HEK293 (cell line): Measurements from ENCODE around the gene COL8A1.

Experiments
- KLF9 ChIP-seq: fragments of 450-650 bp; formaldehyde crosslinking; IDR thresholded peaks from 2 replicates; pipeline ENCODE4 v1.5.1; 2016; ENCODE audit warnings: missing biosample characterization, missing genetic modification characterization, low read depth
- PRDM4 ChIP-seq: fragments of 450-650 bp; formaldehyde crosslinking; IDR thresholded peaks from 2 replicates; pipeline ENCODE4 v1.5.1; 2017; ENCODE audit warnings: missing biosample characterization, missing genetic modification characterization
- TCF7L2 ChIP-seq: IDR thresholded peaks from 2 replicates; pipeline ENCODE4 v1.6.1; 2011; ENCODE audit warnings: low read depth, mild to moderate bottlenecking, inconsistent platforms, low read length, moderate library complexity, borderline replicate concordance
- ZBTB17 ChIP-seq: fragments of 450-650 bp; formaldehyde crosslinking; IDR thresholded peaks from 2 replicates; pipeline ENCODE4 v1.5.1; 2016; ENCODE audit warnings: missing biosample characterization, missing genetic modification characterization
- ZNF37A ChIP-seq: fragments of 450-650 bp; IDR thresholded peaks from 2 replicates; pipeline ENCODE4 v1.5.1; 2018; ENCODE audit warnings: missing biosample characterization, missing genetic modification characterization
- TF ChIP-seq, protein P1 (sequence below): IDR thresholded peaks from 2 replicates; pipeline ENCODE4 v1.6.1; 2011; ENCODE audit warnings: mild to moderate bottlenecking, low read depth, low read length, borderline replicate concordance
- TF ChIP-seq, protein P2 (sequence below): fragments of 450-650 bp; formaldehyde crosslinking; IDR thresholded peaks from 2 replicates; pipeline ENCODE4; 2016; ENCODE audit warnings: missing biosample characterization, missing genetic modification characterization
- TF ChIP-seq, protein P3 (sequence below): fragments of 450-650 bp; formaldehyde crosslinking; IDR thresholded peaks from 2 replicates; pipeline ENCODE4 v1.5.1; 2016; ENCODE audit warnings: missing biosample characterization, missing genetic modification characterization
- TF ChIP-seq, protein P4 (sequence below): fragments of 450-650 bp; formaldehyde crosslinking; IDR thresholded peaks from 2 replicates; pipeline ENCODE4 v1.5.1; 2016; ENCODE audit warnings: missing biosample characterization, missing genetic modification characterization

- TF ChIP-seq, protein P1, sequence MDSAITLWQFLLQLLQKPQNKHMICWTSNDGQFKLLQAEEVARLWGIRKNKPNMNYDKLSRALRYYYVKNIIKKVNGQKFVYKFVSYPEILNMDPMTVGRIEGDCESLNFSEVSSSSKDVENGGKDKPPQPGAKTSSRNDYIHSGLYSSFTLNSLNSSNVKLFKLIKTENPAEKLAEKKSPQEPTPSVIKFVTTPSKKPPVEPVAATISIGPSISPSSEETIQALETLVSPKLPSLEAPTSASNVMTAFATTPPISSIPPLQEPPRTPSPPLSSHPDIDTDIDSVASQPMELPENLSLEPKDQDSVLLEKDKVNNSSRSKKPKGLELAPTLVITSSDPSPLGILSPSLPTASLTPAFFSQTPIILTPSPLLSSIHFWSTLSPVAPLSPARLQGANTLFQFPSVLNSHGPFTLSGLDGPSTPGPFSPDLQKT = no peak
- TF ChIP-seq ZNF37A (tag by site-specific recombination) (no peak), TCF7L2 (no peak), ZBTB17 (no peak), KLF9 (tag by site-specific recombination) (no peak), PRDM4 (tag by site-specific recombination) (no peak)
- TF ChIP-seq, protein P2, sequence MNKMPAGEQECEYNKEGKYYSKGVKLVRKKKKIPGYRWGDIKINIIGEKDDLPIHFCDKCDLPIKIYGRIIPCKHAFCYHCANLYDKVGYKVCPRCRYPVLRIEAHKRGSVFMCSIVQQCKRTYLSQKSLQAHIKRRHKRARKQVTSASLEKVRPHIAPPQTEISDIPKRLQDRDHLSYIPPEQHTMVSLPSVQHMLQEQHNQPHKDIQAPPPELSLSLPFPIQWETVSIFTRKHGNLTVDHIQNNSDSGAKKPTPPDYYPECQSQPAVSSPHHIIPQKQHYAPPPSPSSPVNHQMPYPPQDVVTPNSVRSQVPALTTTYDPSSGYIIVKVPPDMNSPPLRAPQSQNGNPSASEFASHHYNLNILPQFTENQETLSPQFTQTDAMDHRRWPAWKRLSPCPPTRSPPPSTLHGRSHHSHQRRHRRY (tag by site-specific recombination) = no peak
- TF ChIP-seq, protein P3, sequence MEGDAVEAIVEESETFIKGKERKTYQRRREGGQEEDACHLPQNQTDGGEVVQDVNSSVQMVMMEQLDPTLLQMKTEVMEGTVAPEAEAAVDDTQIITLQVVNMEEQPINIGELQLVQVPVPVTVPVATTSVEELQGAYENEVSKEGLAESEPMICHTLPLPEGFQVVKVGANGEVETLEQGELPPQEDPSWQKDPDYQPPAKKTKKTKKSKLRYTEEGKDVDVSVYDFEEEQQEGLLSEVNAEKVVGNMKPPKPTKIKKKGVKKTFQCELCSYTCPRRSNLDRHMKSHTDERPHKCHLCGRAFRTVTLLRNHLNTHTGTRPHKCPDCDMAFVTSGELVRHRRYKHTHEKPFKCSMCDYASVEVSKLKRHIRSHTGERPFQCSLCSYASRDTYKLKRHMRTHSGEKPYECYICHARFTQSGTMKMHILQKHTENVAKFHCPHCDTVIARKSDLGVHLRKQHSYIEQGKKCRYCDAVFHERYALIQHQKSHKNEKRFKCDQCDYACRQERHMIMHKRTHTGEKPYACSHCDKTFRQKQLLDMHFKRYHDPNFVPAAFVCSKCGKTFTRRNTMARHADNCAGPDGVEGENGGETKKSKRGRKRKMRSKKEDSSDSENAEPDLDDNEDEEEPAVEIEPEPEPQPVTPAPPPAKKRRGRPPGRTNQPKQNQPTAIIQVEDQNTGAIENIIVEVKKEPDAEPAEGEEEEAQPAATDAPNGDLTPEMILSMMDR (tag by site-specific recombination) = no peak
- TF ChIP-seq, protein P4, sequence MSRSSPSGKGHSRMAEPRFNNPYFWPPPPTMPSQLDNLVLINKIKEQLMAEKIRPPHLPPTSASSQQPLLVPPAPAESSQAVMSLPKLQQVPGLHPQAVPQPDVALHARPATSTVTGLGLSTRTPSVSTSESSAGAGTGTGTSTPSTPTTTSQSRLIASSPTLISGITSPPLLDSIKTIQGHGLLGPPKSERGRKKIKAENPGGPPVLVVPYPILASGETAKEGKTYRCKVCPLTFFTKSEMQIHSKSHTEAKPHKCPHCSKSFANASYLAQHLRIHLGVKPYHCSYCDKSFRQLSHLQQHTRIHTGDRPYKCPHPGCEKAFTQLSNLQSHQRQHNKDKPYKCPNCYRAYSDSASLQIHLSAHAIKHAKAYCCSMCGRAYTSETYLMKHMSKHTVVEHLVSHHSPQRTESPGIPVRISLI (tag by site-specific recombination) = no peak
These were observed 117.4 kb downstream of the COL8A1 start for GRCh38 chr3:99755831-99756230.
